Subcutaneous abdominal adipose tissue (tissue), 5 donors: ENCODE measurements around the gene GRK3.
A peak's percentile ranks its signal among the peaks of the same experiment; 100 is the strongest.

Experiments used
- H3K27ac ChIP-seq: one replicate; pipeline ENCODE4 v1.7.0; 2013; ENCODE audit warnings: low read depth, mild to moderate bottlenecking, inconsistent platforms, low read length, moderate library complexity
- H3K27me3 ChIP-seq, 5 donors: one replicate each; pipeline ENCODE4 v1.7.0; 2013; ENCODE audit warnings: low read length in 5 of 5, inconsistent platforms in 1 of 5; ENCODE audit not compliant: control insufficient read depth in 5 of 5, insufficient read depth in 4 of 5
- H3K36me3 ChIP-seq, 5 donors: one replicate each; pipeline ENCODE4 v1.7.0; 2013; ENCODE audit warnings: low read length in 5 of 5; ENCODE audit not compliant: control insufficient read depth in 5 of 5, insufficient read depth in 5 of 5
- H3K4me1 ChIP-seq, 5 donors: one replicate each; pipeline ENCODE4 v1.7.0; 2013; ENCODE audit warnings: low read length in 5 of 5, mild to moderate bottlenecking in 3 of 5, moderate library complexity in 1 of 5; ENCODE audit not compliant: control insufficient read depth in 5 of 5, insufficient read depth in 5 of 5
- H3K4me3 ChIP-seq, 5 donors: one replicate each; pipeline ENCODE4 v1.7.0; 2013; ENCODE audit warnings: low read length in 5 of 5, low read depth in 1 of 5
- H3K9ac ChIP-seq, 5 donors: one replicate each; pipeline ENCODE4 v1.7.0; 2013; ENCODE audit warnings: low read length in 5 of 5, mild to moderate bottlenecking in 4 of 5, moderate library complexity in 3 of 5
- H3K9me3 ChIP-seq, 5 donors: one replicate each; pipeline ENCODE4 v1.7.0; 2013; ENCODE audit warnings: low read length in 5 of 5; ENCODE audit not compliant: control insufficient read depth in 5 of 5
- donor health status: healthy.
- donor health status: healthy.
- donor health status: healthy.
- donor health status: healthy.
- donor health status: healthy.

GRK3 gene

GRCh38 chr22:25666308-25666707, 101.8 kb downstream of the GRK3 start:
- Histone ChIP-seq H3K27ac (peak overlapping the region; percentile 83), H3K36me3 (peaks cover 0 to under 1% (median 0%) of the 10 kb centered on the region in 5 donors), H3K9ac (peak overlapping the region in 3 of 5 donors; percentile 27 to 50 (median 48)), H3K27me3 (no peaks in the 10 kb centered on the region), H3K9me3 (no peaks in the 10 kb centered on the region), H3K4me1 (peaks cover 10 to 83% (median 54%) of the 10 kb centered on the region in 5 donors), H3K4me3 (peak overlapping the region in 4 of 5 donors; percentile 26 to 55 (median 42))

- Histone ChIP-seq H3K9ac (peak overlapping the region in 1 of 5 donors; percentile 53), H3K27ac (peak overlapping the region; percentile 83), H3K4me3 (no peak overlapping the region), H3K27me3 (no peaks in the 10 kb centered on the region), H3K4me1 (peaks cover 7 to 61% (median 45%) of the 10 kb centered on the region in 5 donors), H3K36me3 (peaks cover 0 to 4% (median under 1%) of the 10 kb centered on the region in 5 donors), H3K9me3 (no peaks in the 10 kb centered on the region)
These were observed 104.0 kb downstream of the GRK3 start for GRCh38 chr22:25668437-25668836.

GRCh38 chr22:25669253-25670069, 105.0 kb downstream of the GRK3 start:
- peak overlapping the region in 1 of 5 donors; percentile 66 for H3K9ac ChIP-seq
- peak overlapping the region; percentile 73 for H3K27ac ChIP-seq
- H3K9me3 ChIP-seq, result no peaks in the 10 kb centered on the region
- no peak overlapping the region for H3K4me3 ChIP-seq
- peaks cover 7 to 54% (median 45%) of the 10 kb centered on the region in 5 donors for H3K4me1 ChIP-seq
- H3K36me3 ChIP-seq, result peaks cover 0 to 14% (median 6%) of the 10 kb centered on the region in 5 donors
- no peaks in the 10 kb centered on the region for H3K27me3 ChIP-seq

GRCh38 chr22:25670070-25670461, 105.6 kb downstream of the GRK3 start:
- Histone ChIP-seq H3K4me1 (peaks cover 7 to 50% (median 40%) of the 10 kb centered on the region in 5 donors), H3K9ac (no peak overlapping the region), H3K9me3 (no peaks in the 10 kb centered on the region), H3K36me3 (peaks cover 4 to 17% (median 7%) of the 10 kb centered on the region in 5 donors), H3K27me3 (no peaks in the 10 kb centered on the region), H3K27ac (peak overlapping the region; percentile 73), H3K4me3 (no peak overlapping the region)

- no peak overlapping the region for H3K9ac ChIP-seq
- H3K36me3 ChIP-seq, result peaks cover 5 to 25% (median 13%) of the 10 kb centered on the region in 5 donors
- H3K4me3 ChIP-seq, result no peak overlapping the region
- H3K27me3 ChIP-seq, result no peaks in the 10 kb centered on the region
- H3K4me1 ChIP-seq, result peaks cover 5 to 29% (median 20%) of the 10 kb centered on the region in 5 donors
- no peaks in the 10 kb centered on the region for H3K9me3 ChIP-seq
- no peak overlapping the region for H3K27ac ChIP-seq
These were observed 108.0 kb downstream of the GRK3 start for GRCh38 chr22:25672289-25673084.

- H3K36me3 ChIP-seq, result peaks cover 5 to 25% (median 13%) of the 10 kb centered on the region in 5 donors
- peak overlapping the region; percentile 1 for H3K27ac ChIP-seq
- no peak overlapping the region for H3K9ac ChIP-seq
- no peaks in the 10 kb centered on the region for H3K27me3 ChIP-seq
- no peak overlapping the region for H3K4me3 ChIP-seq
- H3K9me3 ChIP-seq, result no peaks in the 10 kb centered on the region
- H3K4me1 ChIP-seq, result peaks cover 5 to 17% (median 8%) of the 10 kb centered on the region in 5 donors
These were observed 109.2 kb downstream of the GRK3 start for GRCh38 chr22:25673713-25674112.

- Histone ChIP-seq H3K4me1 (peaks cover 0 to 30% (median 16%) of the 10 kb centered on the region in 5 donors), H3K27ac (no peak overlapping the region), H3K9ac (no peak overlapping the region), H3K27me3 (no peaks in the 10 kb centered on the region), H3K9me3 (no peaks in the 10 kb centered on the region), H3K4me3 (no peak overlapping the region), H3K36me3 (peaks cover 9 to 32% (median 23%) of the 10 kb centered on the region in 5 donors)
These were observed 113.2 kb downstream of the GRK3 start for GRCh38 chr22:25677631-25678030.

- Histone ChIP-seq H3K4me3 (no peak overlapping the region), H3K4me1 (peaks cover 0 to 41% (median 19%) of the 10 kb centered on the region in 5 donors), H3K9ac (peak overlapping the region in 1 of 5 donors; percentile 35), H3K27me3 (no peaks in the 10 kb centered on the region), H3K36me3 (peaks cover 5 to 17% (median 15%) of the 10 kb centered on the region in 5 donors), H3K9me3 (no peaks in the 10 kb centered on the region), H3K27ac (peak overlapping the region; percentile 35)
These were observed 115.6 kb downstream of the GRK3 start for GRCh38 chr22:25680051-25680450.

GRCh38 chr22:25680956-25681355, 116.5 kb downstream of the GRK3 start:
- no peak overlapping the region for H3K4me3 ChIP-seq
- H3K27ac ChIP-seq, result peak overlapping the region; percentile 7
- no peaks in the 10 kb centered on the region for H3K9me3 ChIP-seq
- H3K27me3 ChIP-seq, result no peaks in the 10 kb centered on the region
- H3K36me3 ChIP-seq, result peaks cover 4 to 15% (median 11%) of the 10 kb centered on the region in 5 donors
- H3K4me1 ChIP-seq, result peaks cover 0 to 47% (median 19%) of the 10 kb centered on the region in 5 donors
- H3K9ac ChIP-seq, result no peak overlapping the region
